Measurements from ENCODE around the gene TREM2.

DNA sequence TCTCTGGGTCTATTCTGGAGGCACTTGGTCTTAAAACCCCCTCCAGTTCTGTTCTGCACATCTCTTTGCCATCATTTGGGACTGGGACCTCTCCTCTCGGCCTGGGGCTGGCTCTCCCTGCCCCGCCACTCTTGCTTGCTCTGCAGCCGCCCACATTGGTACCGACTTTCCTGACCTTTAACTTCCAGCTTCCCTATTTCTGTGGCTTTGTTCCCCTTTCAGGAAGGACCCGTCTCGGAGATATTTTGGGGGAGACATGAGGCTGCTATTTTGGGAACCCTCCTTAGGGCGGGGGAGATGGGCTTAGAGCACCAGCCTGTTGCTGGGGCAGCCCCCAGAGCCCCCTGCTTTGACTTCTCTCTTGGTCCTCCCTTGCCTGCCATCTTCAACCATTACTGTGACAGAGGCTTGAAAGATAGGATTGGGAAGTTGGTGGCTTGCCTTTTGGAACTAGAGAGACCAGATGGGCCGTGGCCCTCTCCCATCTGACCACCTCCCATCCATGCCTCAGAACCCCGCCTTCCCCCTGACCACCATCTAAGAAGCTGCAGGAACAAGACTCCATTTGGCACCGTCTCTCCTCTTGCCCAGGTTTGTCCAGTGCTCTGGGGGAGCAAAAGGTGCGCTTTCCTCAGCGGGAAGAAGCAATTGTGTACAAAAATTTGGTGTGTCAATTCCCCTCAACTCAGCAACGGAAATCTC, 914 bp downstream of the TREM2 start:
- TF ChIP-seq, protein P1, sequence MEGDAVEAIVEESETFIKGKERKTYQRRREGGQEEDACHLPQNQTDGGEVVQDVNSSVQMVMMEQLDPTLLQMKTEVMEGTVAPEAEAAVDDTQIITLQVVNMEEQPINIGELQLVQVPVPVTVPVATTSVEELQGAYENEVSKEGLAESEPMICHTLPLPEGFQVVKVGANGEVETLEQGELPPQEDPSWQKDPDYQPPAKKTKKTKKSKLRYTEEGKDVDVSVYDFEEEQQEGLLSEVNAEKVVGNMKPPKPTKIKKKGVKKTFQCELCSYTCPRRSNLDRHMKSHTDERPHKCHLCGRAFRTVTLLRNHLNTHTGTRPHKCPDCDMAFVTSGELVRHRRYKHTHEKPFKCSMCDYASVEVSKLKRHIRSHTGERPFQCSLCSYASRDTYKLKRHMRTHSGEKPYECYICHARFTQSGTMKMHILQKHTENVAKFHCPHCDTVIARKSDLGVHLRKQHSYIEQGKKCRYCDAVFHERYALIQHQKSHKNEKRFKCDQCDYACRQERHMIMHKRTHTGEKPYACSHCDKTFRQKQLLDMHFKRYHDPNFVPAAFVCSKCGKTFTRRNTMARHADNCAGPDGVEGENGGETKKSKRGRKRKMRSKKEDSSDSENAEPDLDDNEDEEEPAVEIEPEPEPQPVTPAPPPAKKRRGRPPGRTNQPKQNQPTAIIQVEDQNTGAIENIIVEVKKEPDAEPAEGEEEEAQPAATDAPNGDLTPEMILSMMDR (IDR thresholded peaks at IDR 0.05): no peak
- no peak for TF ChIP-seq POLR2A (IDR thresholded peaks at IDR 0.05)
